Natural killer cell treated with Interleukin-12 subunit alpha and Interleukin-12 subunit beta and Interleukin-15 and Interleukin-18, amount 100 ng/mL, for 72 hours (primary cell): ENCODE measurements around the gene SPATA21. TPM values are rescaled to one million over a fixed set of nuclear protein-coding genes. Genes with fewer than 3 reads are reported as not detected.

Source experiments
- ATAC-seq, 2 donors: fragments of 150-1000 bp; cut with Tn5 transposase in 1 of 2; sonication (Bioruptor Pico), chemical (Tn5 transposase) in 1 of 2; 2 replicates each; pipeline ENCODE4 v1.10.0; 2021
- DNase-seq: peaks from one replicate; pipeline ENCODE4 v3.0.0; 2022; ENCODE audit warnings: low spot score
- H3K27ac Mint-ChIP-seq, 2 donors: 1 replicate in 1 of 2; 2 replicates in 1 of 2; pipeline ENCODE4 v1.8.0; 2022; ENCODE audit warnings: mixed read lengths in 2 of 2, mild to moderate bottlenecking in 1 of 2, moderate library complexity in 1 of 2
- H3K27me3 Mint-ChIP-seq, 2 donors: 1 replicate in 1 of 2; 2 replicates in 1 of 2; pipeline ENCODE4 v1.8.0; 2022; ENCODE audit warnings: mixed read lengths in 2 of 2
- H3K36me3 Mint-ChIP-seq: one replicate; pipeline ENCODE4 v1.8.0; 2022; ENCODE audit warnings: mixed read lengths
- H3K4me1 Mint-ChIP-seq, 2 donors: 1 replicate in 1 of 2; 2 replicates in 1 of 2; pipeline ENCODE4 v1.8.0; 2022; ENCODE audit warnings: low read depth in 2 of 2, mixed read lengths in 2 of 2, mild to moderate bottlenecking in 1 of 2
- H3K4me3 Mint-ChIP-seq: one replicate; pipeline ENCODE4 v1.8.0; 2022; ENCODE audit warnings: mixed read lengths
- H3K9me3 Mint-ChIP-seq: 2 replicates; pipeline ENCODE4 v1.8.0; 2022; ENCODE audit warnings: mixed read lengths
- total RNA-seq, 2 donors: library from RNA; stranded (reverse); gene quantifications; one replicate each; pipeline ENCODE4 v1.2.3, GENCODE V29; 2022

SPATA21 gene
- total RNA-seq, 2 donors from 2014 or later, result not detected

DNA sequence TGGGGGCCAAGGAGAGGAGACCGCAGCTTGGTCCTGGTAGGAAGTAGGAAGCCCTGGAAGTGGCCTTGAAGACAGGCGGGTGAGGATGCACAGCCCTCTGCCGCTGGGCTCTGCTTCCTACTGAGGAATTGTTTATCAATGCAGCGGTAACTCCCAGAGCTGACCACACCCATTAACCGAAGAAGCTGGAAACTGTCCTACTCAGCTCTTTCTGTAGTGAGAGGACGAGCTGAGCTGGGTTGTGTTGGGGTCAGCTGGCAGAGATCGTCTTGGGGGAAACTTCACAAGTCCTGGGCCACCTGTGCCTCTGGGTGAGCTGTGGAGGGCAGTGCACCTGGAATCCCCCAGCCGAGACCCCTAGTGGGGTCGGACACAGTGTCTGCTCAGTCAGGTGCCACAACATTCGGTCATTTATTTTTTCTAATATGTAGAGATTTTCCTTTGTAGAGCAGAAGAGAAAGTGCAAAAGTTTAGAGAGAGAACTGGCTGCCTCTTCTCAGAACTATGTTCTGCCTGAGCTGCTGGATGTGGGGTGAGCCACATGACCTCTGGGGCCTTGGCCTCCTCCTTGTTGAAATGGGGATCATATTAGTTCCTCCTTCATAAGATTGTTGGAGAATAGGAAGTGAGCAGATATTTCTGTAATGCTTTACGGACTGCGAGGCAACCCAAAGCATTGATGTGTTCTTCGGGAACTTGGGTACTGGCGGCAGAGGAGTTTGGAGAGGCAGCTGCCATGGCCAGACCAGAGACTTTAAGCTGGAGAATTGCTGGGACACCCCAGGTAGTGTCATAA lies 6.9 kb upstream of the SPATA21 start:
- H3K36me3 Mint-ChIP-seq, result peaks cover 2% of the 10 kb centered on the region

DNA sequence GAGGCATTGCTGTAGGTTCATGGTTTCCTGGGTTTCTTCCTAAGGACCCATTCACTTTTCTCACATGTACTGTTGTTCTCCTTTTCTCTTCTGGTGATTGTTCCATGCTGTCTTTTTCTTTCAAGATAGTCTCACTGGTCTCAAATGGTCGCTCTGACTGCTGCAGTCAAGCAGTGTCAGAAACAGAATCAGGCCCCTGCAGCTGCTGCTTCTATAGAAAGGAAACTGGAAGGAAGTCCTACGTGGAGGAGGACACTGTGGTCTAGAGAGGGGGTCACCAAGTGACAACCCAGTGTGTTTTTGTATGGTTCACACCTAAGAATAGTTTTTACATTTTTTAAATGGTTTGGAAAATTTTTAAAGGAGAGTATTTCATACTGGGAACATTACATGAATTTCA lies 5.7 kb upstream of the SPATA21 start:
- Mint-ChIP-seq H3K36me3 (no peaks in the 10 kb centered on the region), H3K27ac (peak overlapping the region in 1 of 2 donors; percentile 91), H3K4me1 (peaks cover 23 to 24% of the 10 kb centered on the region in 2 donors), H3K4me3 (peak overlapping the region; percentile 38), H3K9me3 (no peaks in the 10 kb centered on the region), H3K27me3 (no peaks in the 10 kb centered on the region)
- DNase-seq, result no peak
- ATAC-seq, result no peak

More for the DNA sequence above, 6.9 kb upstream of the SPATA21 start:
- Mint-ChIP-seq H3K27ac (no peak overlapping the region), H3K4me3 (no peak overlapping the region), H3K4me1 (peaks cover 27 to 28% of the 10 kb centered on the region in 2 donors), H3K9me3 (no peaks in the 10 kb centered on the region), H3K27me3 (no peaks in the 10 kb centered on the region)
- DNase-seq, result no peak
- no peak for ATAC-seq

DNA sequence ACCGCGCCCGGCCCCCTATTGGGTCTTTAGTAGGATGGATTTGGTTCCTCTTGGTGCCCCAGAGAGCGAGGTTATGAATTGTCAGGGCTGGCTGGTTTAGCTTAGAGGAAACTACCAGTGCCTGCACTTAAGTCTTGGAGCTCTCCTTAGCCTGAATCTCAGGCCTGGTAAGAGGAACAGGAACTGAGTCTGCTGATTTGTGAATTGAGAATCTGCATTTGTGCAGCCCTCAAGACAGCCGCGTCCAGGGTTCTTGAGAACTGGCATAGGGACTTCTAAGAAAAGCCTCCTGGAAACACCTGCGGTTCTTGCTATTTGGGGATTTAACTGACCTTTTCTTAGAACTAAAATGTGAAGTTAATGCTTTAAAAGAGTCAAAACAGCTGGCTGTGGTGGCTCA lies 5.0 kb upstream of the SPATA21 start:
- peaks cover 23 to 24% of the 10 kb centered on the region in 2 donors for H3K4me1 Mint-ChIP-seq
- no peaks in the 10 kb centered on the region for H3K9me3 Mint-ChIP-seq
- peak overlapping the region; percentile 87 to 91 for H3K27ac Mint-ChIP-seq
- no peaks in the 10 kb centered on the region for H3K27me3 Mint-ChIP-seq
- H3K4me3 Mint-ChIP-seq, result peak overlapping the region; percentile 95
- ATAC-seq, result no peak
- H3K36me3 Mint-ChIP-seq, result no peaks in the 10 kb centered on the region
- DNase-seq, result no peak

DNA sequence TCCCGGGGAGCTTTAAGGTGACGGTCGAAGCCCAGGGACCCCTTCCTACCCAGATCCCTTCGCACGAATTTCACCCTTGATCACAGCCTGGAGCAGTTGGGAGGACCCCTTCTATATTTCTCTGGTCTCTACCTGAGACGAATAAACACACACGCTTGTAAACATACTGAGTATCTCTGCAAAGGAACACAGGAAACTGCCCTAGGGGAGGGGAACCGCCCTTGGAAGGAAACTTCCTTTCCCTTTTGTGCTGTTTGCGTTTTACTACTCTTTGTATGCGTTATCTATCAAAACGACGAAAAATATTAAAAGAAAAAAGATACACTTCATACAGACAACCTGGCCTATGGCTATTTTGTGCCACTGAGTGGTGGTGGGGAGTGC lies 4.0 kb upstream of the SPATA21 start:
- H3K4me3 Mint-ChIP-seq, result peak overlapping the region; percentile 95
- no peaks in the 10 kb centered on the region for H3K27me3 Mint-ChIP-seq
- peak overlapping the region; percentile 87 to 91 for H3K27ac Mint-ChIP-seq
- peaks cover 23 to 24% of the 10 kb centered on the region in 2 donors for H3K4me1 Mint-ChIP-seq
- H3K36me3 Mint-ChIP-seq, result no peaks in the 10 kb centered on the region
- DNase-seq (no peak), ATAC-seq (peak in 1 of 2 donors; percentile 15)
- no peaks in the 10 kb centered on the region for H3K9me3 Mint-ChIP-seq

DNA sequence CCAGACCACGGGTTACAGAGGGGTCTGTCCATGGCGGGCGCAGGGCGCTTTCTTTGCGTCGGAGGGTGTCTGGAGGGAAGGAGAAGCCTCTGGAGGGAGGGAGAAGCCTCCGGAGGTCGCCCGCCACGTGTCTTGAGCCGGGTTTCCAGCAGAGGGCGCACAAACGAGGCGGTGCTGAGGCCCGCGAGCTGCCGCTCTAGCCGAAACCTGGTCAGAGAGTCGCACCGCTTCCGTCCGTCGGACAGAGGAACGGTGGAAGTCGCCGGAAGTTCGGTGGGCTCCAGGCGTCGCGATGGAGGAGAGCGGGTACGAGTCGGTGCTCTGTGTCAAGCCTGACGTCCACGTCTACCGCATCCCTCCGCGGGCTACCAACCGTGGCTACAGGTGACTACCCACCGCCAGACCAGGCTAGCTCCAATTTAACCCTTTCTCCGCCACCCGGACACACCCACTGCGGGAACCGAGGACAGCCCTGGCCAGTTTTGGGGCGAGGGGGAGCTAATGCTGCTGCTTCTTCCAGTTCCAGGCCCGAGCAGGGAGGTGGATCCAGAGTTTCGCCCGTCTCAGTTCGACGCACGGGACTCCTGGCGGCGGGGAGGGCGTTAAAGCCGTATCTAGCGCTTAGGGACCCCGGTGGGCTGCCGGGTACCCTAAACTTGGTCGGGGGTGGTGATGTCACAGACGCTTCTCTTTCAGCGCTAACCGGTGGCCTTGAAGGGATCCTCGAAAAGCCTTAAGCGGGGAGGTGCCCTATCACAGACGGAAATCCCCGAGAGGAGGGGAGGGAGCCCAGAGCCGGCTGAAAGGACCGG lies 3.5 kb upstream of the SPATA21 start, which contains the start of gene NECAP2:
Gene NECAP2 (plus strand): TSS at position 255 of the 812 bp plus-strand sequence. CDS start 38 bp downstream, at position 293.
- peak within 1 kb of the TSS; percentile 95 for H3K4me3 Mint-ChIP-seq
- peak; percentile 96 for ATAC-seq
- H3K36me3 Mint-ChIP-seq, result no peaks in the 10 kb centered on the region
- peak; percentile 95 for DNase-seq
- peak within 1 kb of the TSS; percentile 87 to 91 for H3K27ac Mint-ChIP-seq
- H3K27me3 Mint-ChIP-seq, result no peaks in the 10 kb centered on the region
- H3K9me3 Mint-ChIP-seq, result no peaks in the 10 kb centered on the region
- peaks cover 23 to 24% of the 10 kb centered on the region in 2 donors for H3K4me1 Mint-ChIP-seq

DNA sequence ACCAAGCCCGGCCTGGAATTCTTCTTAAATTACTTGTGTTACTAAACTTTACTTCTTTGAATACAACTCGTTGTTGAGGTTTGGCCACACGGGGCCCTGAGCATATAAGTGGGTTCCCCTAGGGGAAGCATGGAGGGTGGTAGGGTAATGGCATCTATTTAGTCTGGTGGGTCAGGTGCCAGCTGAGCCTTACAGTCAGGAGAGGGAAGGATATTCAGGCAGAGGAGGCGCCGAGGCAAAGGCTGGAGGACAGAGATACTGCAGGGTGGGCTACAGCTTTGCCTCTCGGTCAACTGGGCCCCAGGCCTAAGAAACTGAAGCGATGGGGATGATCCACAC lies 2.9 kb upstream of the SPATA21 start:
- H3K9me3 Mint-ChIP-seq, result no peaks in the 10 kb centered on the region
- H3K36me3 Mint-ChIP-seq, result no peaks in the 10 kb centered on the region
- peak; percentile 31 to 41 for ATAC-seq
- no peak for DNase-seq
- peak overlapping the region; percentile 87 to 91 for H3K27ac Mint-ChIP-seq
- H3K4me3 Mint-ChIP-seq, result peak overlapping the region; percentile 95
- H3K4me1 Mint-ChIP-seq, result peaks cover 23 to 24% of the 10 kb centered on the region in 2 donors
- H3K27me3 Mint-ChIP-seq, result peaks cover 0 to under 1% of the 10 kb centered on the region in 2 donors

DNA sequence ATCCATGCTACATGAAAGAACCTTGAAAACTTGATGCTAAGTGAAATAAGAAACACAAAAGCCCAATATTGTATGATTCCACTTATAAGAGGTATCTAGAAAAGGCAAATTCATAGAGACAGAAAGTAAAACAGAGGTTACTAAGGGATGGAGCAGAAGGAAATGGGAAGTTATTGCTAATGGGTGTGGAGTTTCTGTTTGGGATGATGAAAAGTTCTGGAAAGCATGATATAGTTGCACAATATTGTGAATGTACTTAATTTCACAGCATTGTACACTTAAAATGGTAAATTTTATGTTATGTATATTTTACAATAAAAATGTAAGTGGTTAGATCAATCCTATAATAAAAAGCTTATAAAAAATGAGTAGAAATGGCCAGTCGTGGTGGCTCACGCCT lies 1.7 kb upstream of the SPATA21 start:
- DNase-seq (no peak), ATAC-seq (no peak)
- H3K4me1 Mint-ChIP-seq, result peaks cover 20 to 23% of the 10 kb centered on the region in 2 donors
- H3K27me3 Mint-ChIP-seq, result peaks cover 0 to 2% of the 10 kb centered on the region in 2 donors
- no peaks in the 10 kb centered on the region for H3K9me3 Mint-ChIP-seq
- H3K4me3 Mint-ChIP-seq, result peak overlapping the region; percentile 11
- no peaks in the 10 kb centered on the region for H3K36me3 Mint-ChIP-seq
- H3K27ac Mint-ChIP-seq, result no peak overlapping the region

DNA sequence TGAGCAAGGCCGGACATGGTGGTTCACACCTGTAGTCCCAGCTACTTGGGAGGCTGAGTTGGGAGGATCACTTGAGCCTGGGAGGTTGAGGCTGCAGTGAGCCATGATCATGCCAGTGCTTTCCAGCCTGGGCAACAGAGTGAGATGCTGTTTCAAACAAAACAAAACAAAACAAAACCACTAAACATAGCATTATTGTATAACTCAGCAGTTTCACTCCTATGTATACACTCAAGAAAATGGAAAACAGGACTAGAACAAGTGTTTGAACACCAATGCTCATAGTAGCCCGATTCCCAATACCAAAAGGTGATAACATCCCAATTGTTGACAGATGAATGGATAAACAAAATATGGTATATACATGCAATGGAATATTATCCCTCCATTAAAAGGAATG lies 1.3 kb upstream of the SPATA21 start:
- Mint-ChIP-seq H3K27me3 (peaks cover 0 to 2% of the 10 kb centered on the region in 2 donors), H3K9me3 (no peaks in the 10 kb centered on the region), H3K4me1 (peaks cover 20 to 23% of the 10 kb centered on the region in 2 donors), H3K4me3 (peak overlapping the region; percentile 11), H3K36me3 (no peaks in the 10 kb centered on the region), H3K27ac (no peak overlapping the region)
- ATAC-seq, result no peak
- no peak for DNase-seq

DNA sequence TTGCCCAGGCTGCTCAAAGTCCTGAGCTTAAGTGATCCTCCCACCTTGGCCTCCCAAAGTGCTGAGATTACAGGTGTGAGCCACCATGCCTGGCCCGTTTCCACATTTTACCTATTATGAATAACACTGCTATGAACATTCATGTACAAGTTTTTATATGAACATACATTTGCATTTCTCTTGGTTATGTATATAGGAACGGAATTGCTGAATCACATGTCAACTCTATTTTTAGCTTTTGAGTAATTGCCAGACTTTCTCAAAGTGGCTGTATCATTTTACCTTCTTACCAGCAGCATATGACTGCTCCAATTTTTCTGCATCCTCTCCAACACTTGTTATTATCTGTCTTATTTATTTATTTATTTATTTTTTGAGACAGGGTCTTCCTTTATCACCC lies 2.7 kb downstream of the SPATA21 start:
- no peaks in the 10 kb centered on the region for H3K9me3 Mint-ChIP-seq
- peaks cover 0 to 7% of the 10 kb centered on the region in 2 donors for H3K27me3 Mint-ChIP-seq
- no peak overlapping the region for H3K27ac Mint-ChIP-seq
- peaks cover 0 to 3% of the 10 kb centered on the region in 2 donors for H3K4me1 Mint-ChIP-seq
- ATAC-seq, result no peak
- DNase-seq, result no peak
- H3K36me3 Mint-ChIP-seq, result no peaks in the 10 kb centered on the region
- no peak overlapping the region for H3K4me3 Mint-ChIP-seq

DNA sequence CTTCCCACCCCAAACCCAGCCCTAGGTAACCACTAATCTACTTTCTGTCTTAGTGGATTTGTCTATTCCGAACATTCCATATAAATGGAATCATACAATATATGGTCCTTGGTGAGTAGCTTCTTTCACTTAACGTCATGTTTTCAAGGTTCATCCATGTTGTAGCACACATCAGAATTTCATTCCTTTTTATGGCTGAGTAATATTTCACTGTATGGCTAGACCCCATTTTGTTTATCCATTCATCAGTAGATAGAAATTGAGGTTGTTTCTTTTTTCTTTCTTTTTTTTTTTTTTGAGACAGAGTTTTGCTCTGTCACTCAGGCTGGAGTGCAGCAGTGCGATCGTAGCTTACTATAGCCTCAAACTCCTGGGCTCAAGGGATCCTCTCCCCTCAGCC lies 3.2 kb downstream of the SPATA21 start:
- DNase-seq, result no peak
- no peak overlapping the region for H3K4me3 Mint-ChIP-seq
- peaks cover 0 to 3% of the 10 kb centered on the region in 2 donors for H3K4me1 Mint-ChIP-seq
- H3K27me3 Mint-ChIP-seq, result peaks cover 0 to 7% of the 10 kb centered on the region in 2 donors
- no peaks in the 10 kb centered on the region for H3K9me3 Mint-ChIP-seq
- no peaks in the 10 kb centered on the region for H3K36me3 Mint-ChIP-seq
- no peak for ATAC-seq
- H3K27ac Mint-ChIP-seq, result no peak overlapping the region

DNA sequence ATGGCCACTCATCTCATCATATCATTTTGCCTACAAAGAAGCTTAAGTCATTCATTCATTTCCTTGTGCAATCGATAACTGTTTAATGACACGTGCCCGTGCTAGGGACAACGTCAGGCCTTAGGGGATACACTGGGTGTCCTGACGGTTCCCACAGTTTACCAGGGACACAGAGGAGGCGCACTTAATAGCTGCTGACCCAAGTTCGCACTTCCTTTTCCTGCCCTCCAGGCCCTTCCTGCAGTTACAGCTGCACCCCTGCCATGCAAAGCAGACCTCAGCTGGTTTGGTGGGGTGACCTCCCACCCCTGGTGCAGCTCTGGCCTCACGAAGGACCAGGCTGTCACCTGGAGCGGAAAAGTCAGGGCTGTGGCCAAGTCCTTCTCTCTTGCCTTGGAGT lies 4.2 kb downstream of the SPATA21 start:
- Mint-ChIP-seq H3K4me1 (no peaks in the 10 kb centered on the region), H3K27me3 (peaks cover 0 to 7% of the 10 kb centered on the region in 2 donors), H3K27ac (no peak overlapping the region), H3K9me3 (no peaks in the 10 kb centered on the region), H3K36me3 (no peaks in the 10 kb centered on the region), H3K4me3 (no peak overlapping the region)
- no peak for DNase-seq
- ATAC-seq, result no peak

DNA sequence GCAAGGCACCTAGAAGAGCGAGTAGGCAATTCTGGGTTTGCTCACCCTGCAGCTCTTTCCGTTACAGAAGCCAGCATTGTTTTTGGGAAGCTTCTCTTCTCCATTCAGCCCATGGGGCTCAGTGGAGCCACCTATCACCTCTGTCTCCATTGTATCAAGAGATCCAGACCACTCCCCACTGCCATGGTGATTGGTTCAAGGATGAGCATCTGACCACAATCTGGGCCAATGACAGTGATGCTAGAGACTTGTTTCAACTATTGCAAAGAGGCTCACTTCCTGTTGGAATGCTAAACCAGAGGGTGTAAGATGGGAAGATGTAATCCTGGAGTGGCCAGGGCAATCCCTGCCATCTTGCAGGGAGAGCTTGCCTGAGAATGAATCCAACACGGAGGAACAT lies 6.6 kb downstream of the SPATA21 start:
- no peak overlapping the region for H3K4me3 Mint-ChIP-seq
- H3K4me1 Mint-ChIP-seq, result no peaks in the 10 kb centered on the region
- no peaks in the 10 kb centered on the region for H3K9me3 Mint-ChIP-seq
- DNase-seq (no peak), ATAC-seq (no peak)
- no peaks in the 10 kb centered on the region for H3K36me3 Mint-ChIP-seq
- H3K27me3 Mint-ChIP-seq, result peaks cover 0 to 7% of the 10 kb centered on the region in 2 donors
- H3K27ac Mint-ChIP-seq, result no peak overlapping the region

DNA sequence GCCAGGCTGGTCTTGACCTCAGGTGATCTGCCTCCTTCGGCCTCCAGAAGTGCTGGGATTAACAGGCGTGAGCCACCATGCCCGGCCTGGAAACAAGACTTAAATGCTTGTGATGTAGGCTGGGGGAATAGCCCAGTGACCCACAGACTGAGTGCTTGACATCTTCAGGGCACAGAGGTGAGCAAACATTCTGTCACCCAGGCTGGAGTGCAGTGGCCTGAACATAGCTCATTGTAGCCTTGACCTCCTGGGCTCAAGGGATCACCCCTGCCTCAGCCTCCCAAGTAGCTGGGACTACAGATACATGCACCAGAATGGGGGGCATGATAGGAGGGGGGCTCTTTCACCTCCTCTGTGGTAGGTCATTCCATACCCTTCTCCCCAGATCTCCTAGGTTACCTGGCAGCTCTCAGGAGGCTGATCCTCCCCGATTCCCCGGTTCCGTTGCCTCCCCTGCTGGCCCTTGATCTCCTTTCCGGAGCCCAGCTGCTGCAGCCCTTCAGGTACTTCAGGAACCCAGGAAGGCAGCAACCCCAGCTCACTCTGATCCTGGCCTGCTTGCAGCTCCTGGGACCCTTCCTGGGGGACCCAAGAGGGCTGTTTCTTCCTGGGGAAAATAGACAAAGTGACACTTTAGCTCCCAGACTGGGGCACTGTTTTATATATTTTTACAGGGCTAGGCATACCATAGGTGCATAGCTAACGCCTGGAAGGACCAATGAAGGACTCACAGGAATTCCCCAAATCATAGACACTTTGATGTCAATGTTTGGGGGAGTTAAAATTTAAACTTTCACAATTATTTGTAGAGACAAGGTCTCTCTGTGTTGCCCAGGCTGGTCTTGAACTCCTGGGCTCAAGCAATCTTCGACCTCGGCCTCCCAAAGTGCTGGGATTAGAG lies 11.8 kb downstream of the SPATA21 start:
- no peaks in the 10 kb centered on the region for H3K27me3 Mint-ChIP-seq
- H3K9me3 Mint-ChIP-seq, result no peaks in the 10 kb centered on the region
- H3K4me3 Mint-ChIP-seq, result no peak overlapping the region
- no peaks in the 10 kb centered on the region for H3K36me3 Mint-ChIP-seq
- DNase-seq, result no peak
- peaks cover 9 to 13% of the 10 kb centered on the region in 2 donors for H3K4me1 Mint-ChIP-seq
- no peak overlapping the region for H3K27ac Mint-ChIP-seq
- no peak for ATAC-seq
